ENCODE data around the gene ZBTB7C. TPM values are rescaled to one million over a fixed set of nuclear protein-coding genes. Genes with fewer than 3 reads are reported as not detected.

ZBTB7C gene
- total RNA-seq, 1 donor from 2014 or later, result 1.4 TPM

- Mint-ChIP-seq H3K4me3 (ENCODE audit: unreplicated experiment) (no peak overlapping the region), H3K27me3 (ENCODE audit: low read depth) (peaks cover 2% of the 10 kb centered on the region), H3K4me1 (ENCODE audit: low read depth) (peaks cover 7% of the 10 kb centered on the region), H3K27ac (ENCODE audit: unreplicated experiment) (no peak overlapping the region), H3K9me3 (ENCODE audit: low read depth) (no peaks in the 10 kb centered on the region), H3K36me3 (ENCODE audit: low read depth) (no peaks in the 10 kb centered on the region)
- TF ChIP-seq CTCF (IDR thresholded peaks at IDR 0.05), result no peak
- no peak for DNase-seq (ENCODE audit: low spot score)
Observed at GRCh38 chr18:48294899-48295585, 114.1 kb downstream of the ZBTB7C start.

GRCh38 chr18:48293954-48294898 lies 115.0 kb downstream of the ZBTB7C start:
- Mint-ChIP-seq H3K36me3 (ENCODE audit: low read depth) (no peaks in the 10 kb centered on the region), H3K27me3 (ENCODE audit: low read depth) (peaks cover 2% of the 10 kb centered on the region), H3K27ac (ENCODE audit: unreplicated experiment) (no peak overlapping the region), H3K4me1 (ENCODE audit: low read depth) (peaks cover 7% of the 10 kb centered on the region), H3K4me3 (ENCODE audit: unreplicated experiment) (no peak overlapping the region), H3K9me3 (ENCODE audit: low read depth) (no peaks in the 10 kb centered on the region)
- DNase-seq (ENCODE audit: low spot score), result no peak
- TF ChIP-seq CTCF (IDR thresholded peaks at IDR 0.05), result no peak

- no peak for DNase-seq (ENCODE audit: low spot score)
- no peak for TF ChIP-seq CTCF (IDR thresholded peaks at IDR 0.05)
- peaks cover 7% of the 10 kb centered on the region for H3K4me1 Mint-ChIP-seq (ENCODE audit: low read depth)
- H3K4me3 Mint-ChIP-seq (ENCODE audit: unreplicated experiment), result no peak overlapping the region
- no peaks in the 10 kb centered on the region for H3K9me3 Mint-ChIP-seq (ENCODE audit: low read depth)
- H3K27me3 Mint-ChIP-seq (ENCODE audit: low read depth), result peaks cover 2% of the 10 kb centered on the region
- H3K36me3 Mint-ChIP-seq (ENCODE audit: low read depth), result no peaks in the 10 kb centered on the region
- H3K27ac Mint-ChIP-seq (ENCODE audit: unreplicated experiment), result no peak overlapping the region
Observed at GRCh38 chr18:48292782-48293424, 116.3 kb downstream of the ZBTB7C start.

- no peaks in the 10 kb centered on the region for H3K36me3 Mint-ChIP-seq (ENCODE audit: low read depth)
- no peaks in the 10 kb centered on the region for H3K9me3 Mint-ChIP-seq (ENCODE audit: low read depth)
- DNase-seq (ENCODE audit: low spot score), result no peak
Observed at GRCh38 chr18:48292229-48292628, 117.0 kb downstream of the ZBTB7C start.

More at GRCh38 chr18:48292229-48292628, 117.0 kb downstream of the ZBTB7C start:
- TF ChIP-seq CTCF (IDR thresholded peaks at IDR 0.05), result no peak
- Mint-ChIP-seq H3K27me3 (ENCODE audit: low read depth) (peaks cover 3% of the 10 kb centered on the region), H3K4me3 (ENCODE audit: unreplicated experiment) (no peak overlapping the region), H3K4me1 (ENCODE audit: low read depth) (peaks cover 7% of the 10 kb centered on the region), H3K27ac (ENCODE audit: unreplicated experiment) (no peak overlapping the region)

All from chondrocyte (in vitro differentiated cells).